ENCODE results near the gene BRD3. TPM values are rescaled to one million over a fixed set of nuclear protein-coding genes. Genes with fewer than 3 reads are reported as not detected.

BRD3 gene
- total RNA-seq, 1 donor from 2014 or later: 13.2 TPM

- no peak for ATAC-seq
Measured at GRCh38 chr9:134066526-134066912, 1.3 kb downstream of the BRD3 start.

GRCh38 chr9:134065612-134066419, 2.0 kb downstream of the BRD3 start:
- peak; percentile 49 for ATAC-seq

GRCh38 chr9:134064711-134065110, 3.1 kb downstream of the BRD3 start:
- ATAC-seq: no peak

- no peak for ATAC-seq
Measured at GRCh38 chr9:134063571-134064450, 4.0 kb downstream of the BRD3 start.

GRCh38 chr9:134063088-134063570, 4.7 kb downstream of the BRD3 start:
- no peak for ATAC-seq

GRCh38 chr9:134062461-134063087, 5.3 kb downstream of the BRD3 start:
- ATAC-seq: no peak

- ATAC-seq: peak; percentile 2
Measured at GRCh38 chr9:134061688-134062371, 6.0 kb downstream of the BRD3 start.

- ATAC-seq: no peak
Measured at GRCh38 chr9:134061019-134061687, 6.7 kb downstream of the BRD3 start.

GRCh38 chr9:134060546-134060945, 7.3 kb downstream of the BRD3 start:
- no peak for ATAC-seq

- no peak for ATAC-seq
Measured at GRCh38 chr9:134059661-134060395, 8.0 kb downstream of the BRD3 start.

- ATAC-seq: no peak
Measured at GRCh38 chr9:134059188-134059641, 8.6 kb downstream of the BRD3 start.

GRCh38 chr9:134058716-134059115, 9.1 kb downstream of the BRD3 start:
- ATAC-seq: no peak

GRCh38 chr9:134057751-134058701, 9.8 kb downstream of the BRD3 start:
- no peak for ATAC-seq

GRCh38 chr9:134057307-134057657, 10.5 kb downstream of the BRD3 start:
- no peak for ATAC-seq

GRCh38 chr9:134056483-134057306, 11.1 kb downstream of the BRD3 start:
- ATAC-seq: peak; percentile 3

GRCh38 chr9:134055981-134056461, 11.8 kb downstream of the BRD3 start:
- ATAC-seq: peak; percentile 78

GRCh38 chr9:134054891-134055811, 12.7 kb downstream of the BRD3 start:
- peak; percentile 5 for ATAC-seq

All from esophagus mucosa (tissue), 1 donor.